NCI-H2107 (cell line): Measurements from ENCODE around the gene CRYBG1.

ENCODE experiments used
- DNase-seq: peaks from one replicate; lab custom pipeline; 2025; lab: John Stamatoyannopoulos, UW

Gene CRYBG1, protein sequence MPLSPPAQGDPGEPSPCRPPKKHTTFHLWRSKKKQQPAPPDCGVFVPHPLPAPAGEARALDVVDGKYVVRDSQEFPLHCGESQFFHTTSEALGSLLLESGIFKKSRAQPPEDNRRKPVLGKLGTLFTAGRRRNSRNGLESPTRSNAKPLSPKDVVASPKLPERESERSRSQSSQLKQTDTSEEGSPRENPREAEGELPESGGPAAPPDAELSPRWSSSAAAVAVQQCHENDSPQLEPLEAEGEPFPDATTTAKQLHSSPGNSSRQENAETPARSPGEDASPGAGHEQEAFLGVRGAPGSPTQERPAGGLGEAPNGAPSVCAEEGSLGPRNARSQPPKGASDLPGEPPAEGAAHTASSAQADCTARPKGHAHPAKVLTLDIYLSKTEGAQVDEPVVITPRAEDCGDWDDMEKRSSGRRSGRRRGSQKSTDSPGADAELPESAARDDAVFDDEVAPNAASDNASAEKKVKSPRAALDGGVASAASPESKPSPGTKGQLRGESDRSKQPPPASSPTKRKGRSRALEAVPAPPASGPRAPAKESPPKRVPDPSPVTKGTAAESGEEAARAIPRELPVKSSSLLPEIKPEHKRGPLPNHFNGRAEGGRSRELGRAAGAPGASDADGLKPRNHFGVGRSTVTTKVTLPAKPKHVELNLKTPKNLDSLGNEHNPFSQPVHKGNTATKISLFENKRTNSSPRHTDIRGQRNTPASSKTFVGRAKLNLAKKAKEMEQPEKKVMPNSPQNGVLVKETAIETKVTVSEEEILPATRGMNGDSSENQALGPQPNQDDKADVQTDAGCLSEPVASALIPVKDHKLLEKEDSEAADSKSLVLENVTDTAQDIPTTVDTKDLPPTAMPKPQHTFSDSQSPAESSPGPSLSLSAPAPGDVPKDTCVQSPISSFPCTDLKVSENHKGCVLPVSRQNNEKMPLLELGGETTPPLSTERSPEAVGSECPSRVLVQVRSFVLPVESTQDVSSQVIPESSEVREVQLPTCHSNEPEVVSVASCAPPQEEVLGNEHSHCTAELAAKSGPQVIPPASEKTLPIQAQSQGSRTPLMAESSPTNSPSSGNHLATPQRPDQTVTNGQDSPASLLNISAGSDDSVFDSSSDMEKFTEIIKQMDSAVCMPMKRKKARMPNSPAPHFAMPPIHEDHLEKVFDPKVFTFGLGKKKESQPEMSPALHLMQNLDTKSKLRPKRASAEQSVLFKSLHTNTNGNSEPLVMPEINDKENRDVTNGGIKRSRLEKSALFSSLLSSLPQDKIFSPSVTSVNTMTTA (N-terminal part only)

GRCh38 chr6:106360410-106360988 lies at the start of gene CRYBG1:
Gene CRYBG1 (plus strand): TSS chr6:106360717. CDS start chr6:106360909, 192 bp downstream.
- DNase-seq = peak; percentile 73

GRCh38 chr6:106315765-106316374 lies 44.6 kb upstream of the CRYBG1 start:
- DNase-seq = no peak

GRCh38 chr6:106316375-106316766 lies 44.1 kb upstream of the CRYBG1 start:
- DNase-seq = no peak

DNA sequence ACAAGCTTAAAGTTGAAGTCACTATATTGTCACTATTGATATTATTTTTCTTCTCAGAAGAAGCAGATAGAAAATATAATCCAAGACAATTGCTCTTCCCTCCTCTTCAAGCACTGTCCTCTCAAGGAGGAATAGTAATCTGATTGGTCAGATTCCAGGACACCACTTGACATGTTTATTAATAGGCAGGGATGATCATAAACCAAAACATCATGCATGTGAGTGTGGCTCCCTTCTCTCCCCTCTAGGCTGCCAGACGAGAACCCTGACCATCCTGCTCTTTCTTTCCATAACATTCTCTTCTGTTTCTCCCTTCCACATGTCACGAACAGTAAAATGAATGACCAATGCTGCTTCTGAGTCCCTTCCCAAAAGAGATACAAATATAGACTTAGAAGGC lies 42.5 kb upstream of the CRYBG1 start:
- DNase-seq = no peak

DNA sequence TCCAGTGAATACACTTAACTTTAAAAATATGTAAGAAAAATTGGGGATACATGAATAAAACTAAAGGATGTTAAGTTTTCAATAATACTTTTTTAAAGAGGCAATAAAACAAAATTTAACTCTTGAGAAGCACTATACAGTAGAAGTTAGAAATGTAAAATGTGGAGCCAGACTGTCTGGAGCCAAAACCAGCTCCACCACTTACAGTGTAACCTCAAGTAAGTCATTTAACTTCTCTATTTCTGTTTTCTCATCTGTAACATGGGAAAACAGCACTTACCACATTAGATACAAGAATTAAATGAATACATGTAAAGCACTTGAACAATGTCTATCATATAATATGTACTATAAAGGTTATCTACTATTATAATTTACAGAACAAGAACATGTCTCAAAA lies 41.7 kb upstream of the CRYBG1 start:
- DNase-seq = no peak

- DNase-seq = no peak
Measured at GRCh38 chr6:106321940-106322339, 38.6 kb upstream of the CRYBG1 start.

GRCh38 chr6:106324726-106325335 lies 35.7 kb upstream of the CRYBG1 start:
- no peak for DNase-seq

GRCh38 chr6:106325336-106326178 lies 35.0 kb upstream of the CRYBG1 start, which contains the start of gene ATG5:
Gene ATG5 (minus strand): TSS chr6:106325760. CDS start chr6:106316208, 9,552 bp downstream.
- peak; percentile 97 for DNase-seq

DNA sequence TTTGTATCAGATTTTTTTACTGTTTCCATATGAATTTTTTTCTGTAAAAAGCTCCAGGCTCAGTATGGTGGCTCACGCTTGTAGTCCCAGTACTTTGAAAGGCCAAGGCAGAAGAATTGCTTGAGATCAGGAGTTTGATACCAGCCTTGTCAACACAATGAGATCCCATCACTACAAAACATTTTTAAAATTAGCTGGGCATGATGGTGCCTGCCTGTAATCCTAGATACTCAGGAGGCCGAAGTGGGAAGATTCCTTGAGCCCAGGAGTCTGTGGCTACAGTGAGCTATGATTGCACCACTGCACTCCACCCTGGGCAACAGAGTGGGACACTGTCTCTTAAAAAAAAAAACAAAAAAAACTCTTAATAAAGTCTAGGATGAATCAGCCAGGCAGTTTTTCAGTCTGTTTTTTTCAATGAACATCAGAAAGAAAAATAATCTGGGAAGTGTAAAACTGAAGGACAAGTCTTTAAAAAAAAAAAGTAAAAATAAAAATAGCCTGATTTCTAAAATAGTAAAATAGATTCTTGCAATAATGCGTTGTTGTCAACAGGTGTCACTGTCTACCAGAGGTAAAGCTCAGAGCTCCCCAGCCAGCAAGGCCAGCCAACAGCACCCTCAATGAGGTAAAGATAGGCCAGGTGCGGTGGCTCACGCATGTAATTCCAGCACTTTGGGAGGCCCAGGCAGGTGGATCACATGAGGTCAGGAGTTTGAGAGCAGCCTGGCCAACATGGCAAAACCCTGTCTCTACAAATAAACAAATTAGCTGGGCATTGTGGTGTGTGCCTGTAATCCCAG lies 25.7 kb upstream of the CRYBG1 start:
- DNase-seq = peak; percentile 19

- DNase-seq = peak; percentile 69
Measured at GRCh38 chr6:106339334-106340029, 21.0 kb upstream of the CRYBG1 start.

DNA sequence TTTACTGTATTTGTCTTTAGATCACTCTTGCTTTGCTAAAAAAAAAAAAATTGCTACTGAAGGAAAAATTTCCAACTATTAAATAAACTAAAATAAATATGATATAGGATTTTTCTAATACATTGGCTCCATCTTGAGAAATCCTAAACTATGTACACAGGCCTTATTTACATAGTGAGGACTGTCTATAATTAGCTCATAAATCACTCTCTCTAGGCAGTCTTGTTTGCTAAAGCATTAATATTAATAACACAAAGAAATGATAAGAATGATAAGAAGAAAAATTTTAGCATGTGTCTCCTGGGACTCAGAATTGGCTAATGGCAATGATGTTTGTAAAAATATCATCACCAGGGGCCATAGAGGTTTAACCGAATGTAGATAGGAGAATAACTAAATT lies 13.3 kb upstream of the CRYBG1 start:
- no peak for DNase-seq

DNA sequence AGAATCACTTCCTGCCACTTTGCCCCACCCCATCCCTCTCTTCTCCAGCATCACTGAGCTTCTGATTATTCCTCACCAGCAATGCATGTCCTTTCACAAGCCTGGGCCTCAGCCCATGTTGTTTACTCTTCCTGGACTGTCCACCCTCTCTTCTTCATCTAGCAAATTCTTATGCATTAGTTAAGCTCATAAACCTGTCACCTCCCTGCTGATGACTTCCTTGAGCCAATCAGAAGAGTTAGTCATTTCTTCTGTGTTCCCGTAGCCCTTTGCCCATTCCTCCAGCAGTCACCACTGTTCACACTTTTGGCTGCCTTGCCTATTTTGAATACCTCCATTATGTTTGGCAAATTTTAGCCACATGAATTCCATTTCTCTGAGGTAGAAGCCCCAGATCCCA lies 4.1 kb upstream of the CRYBG1 start:
- no peak for DNase-seq

- no peak for DNase-seq
Measured at GRCh38 chr6:106359959-106360409, 533 bp upstream of the CRYBG1 start.

- DNase-seq = no peak
Measured at GRCh38 chr6:106360989-106361430, 493 bp downstream of the CRYBG1 start.

DNA sequence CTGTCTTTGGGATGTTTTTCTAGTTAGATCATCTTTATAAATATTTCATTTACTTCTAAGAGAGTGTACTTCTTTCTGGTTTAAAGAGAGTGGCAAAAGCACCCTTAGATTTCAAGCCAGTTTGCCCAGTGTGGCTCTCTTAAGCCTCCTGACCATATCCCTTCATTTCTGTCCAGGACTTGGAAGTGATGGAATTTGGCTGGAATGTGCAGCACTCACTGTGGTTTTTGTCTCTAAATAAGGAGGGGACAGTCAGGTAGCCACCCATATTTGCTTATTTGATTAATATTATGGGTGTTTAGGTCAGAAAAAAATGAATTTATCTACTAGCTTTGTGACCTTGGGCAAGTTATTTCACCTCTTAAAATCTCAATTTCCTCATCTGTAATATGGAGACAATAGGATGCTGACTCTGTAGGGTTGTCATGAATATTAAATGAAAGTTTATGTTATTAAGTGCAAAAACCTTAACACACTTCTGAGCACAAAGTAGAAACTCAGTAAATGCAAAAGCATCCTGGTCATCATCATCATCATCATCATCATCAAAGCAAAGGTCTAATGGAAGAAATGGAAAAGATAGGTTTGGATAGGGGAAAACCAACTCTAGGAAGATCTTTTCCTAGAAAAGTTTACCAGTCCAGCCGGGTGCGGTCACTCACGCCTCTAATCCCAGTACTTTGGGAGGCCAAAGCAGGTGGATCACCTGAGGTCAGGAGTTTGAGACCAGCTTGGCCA lies 3.1 kb downstream of the CRYBG1 start:
- no peak for DNase-seq

- no peak for DNase-seq
Measured at GRCh38 chr6:106369739-106370138, 9.2 kb downstream of the CRYBG1 start.

DNA sequence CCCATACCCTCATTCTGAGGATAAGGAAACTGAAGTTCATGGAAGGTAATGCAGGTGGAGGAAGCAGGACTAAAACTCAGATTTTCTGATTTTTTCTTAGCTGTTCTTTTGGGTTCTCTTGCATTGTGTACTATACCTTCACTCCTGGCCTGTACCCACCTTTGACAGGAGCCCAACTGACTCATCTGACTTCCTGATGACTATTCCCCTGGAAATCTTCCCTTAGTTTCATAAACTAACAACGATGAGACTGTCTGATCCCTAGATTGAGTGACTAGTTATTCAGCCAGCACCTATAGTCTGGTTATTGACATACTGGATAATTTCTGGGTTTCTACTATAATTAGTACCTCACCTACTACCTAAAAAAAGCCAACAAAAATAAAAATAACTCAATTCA lies 10.1 kb downstream of the CRYBG1 start:
- no peak for DNase-seq
